A673 (cell line): ENCODE results near the gene OR2K2. TPM values are rescaled to one million over a fixed set of nuclear protein-coding genes. Genes with fewer than 3 reads are reported as not detected.

ENCODE experiments used
- BruUV-seq: library from RNA; stranded (reverse); fragments of 400-500 nt; replicated peaks from 2 replicates; lab custom pipeline; 2021; lab: Mats Ljungman, UMichigan
- CTCF ChIA-PET: fragments of 300-600 bp; sonication (Branson Sonifier 250); formaldehyde crosslinking; loops from one replicate; lab custom pipeline; 2022; ENCODE audit warnings: antibody characterized with exemption; lab: Charles Lee
- POLR2A ChIA-PET: fragments of 300-600 bp; sonication (Branson Sonifier 250); formaldehyde crosslinking; loops from one replicate; lab custom pipeline; 2022; ENCODE audit warnings: antibody characterized with exemption; ENCODE audit not compliant: low non-redundant PET; lab: Charles Lee
- DNase-seq: peaks from one replicate; pipeline ENCODE4 v3.0.0-alpha.2; 2015; ENCODE audit warnings: low spot score
- H3K27ac ChIP-seq: fragments of 200-600 bp; sonication (generic); 2 replicates; pipeline ENCODE4 v1.5.1; 2016; ENCODE audit warnings: mixed run types, low read depth, mild to moderate bottlenecking, mixed read lengths, antibody characterized with exemption, low read length; ENCODE audit not compliant: poor library complexity, severe bottlenecking
- H3K27me3 ChIP-seq: fragments of 200-600 bp; sonication (generic); replicated peaks from 2 replicates; pipeline ENCODE4 v1.6.1; 2017; ENCODE audit warnings: mixed run types, low read depth, mild to moderate bottlenecking, mixed read lengths, antibody characterized with exemption, low read length; ENCODE audit not compliant: insufficient read depth, poor library complexity
- H3K36me3 ChIP-seq: fragments of 200-600 bp; sonication (generic); 2 replicates; pipeline ENCODE4 v1.6.1; 2016; ENCODE audit warnings: mixed run types, mild to moderate bottlenecking, mixed read lengths, antibody characterized with exemption, low read length; ENCODE audit not compliant: insufficient read depth, poor library complexity, severe bottlenecking
- H3K4me1 ChIP-seq: fragments of 200-600 bp; sonication (generic); 2 replicates; pipeline ENCODE4 v1.6.1; 2017; ENCODE audit warnings: mixed run types, mild to moderate bottlenecking, mixed read lengths, antibody characterized with exemption, low read length; ENCODE audit not compliant: insufficient read depth, poor library complexity, severe bottlenecking
- H3K4me3 ChIP-seq: fragments of 200-600 bp; sonication (generic); 2 replicates; pipeline ENCODE4 v1.5.1; 2016; ENCODE audit warnings: low read depth, mixed run types, mild to moderate bottlenecking, mixed read lengths, low read length; ENCODE audit not compliant: poor library complexity, severe bottlenecking
- H3K9me3 ChIP-seq: fragments of 200-600 bp; sonication (generic); 2 replicates; pipeline ENCODE4 v1.6.1; 2016; ENCODE audit warnings: mixed run types, low read depth, mild to moderate bottlenecking, mixed read lengths, antibody characterized with exemption, low read length; ENCODE audit not compliant: poor library complexity, severe bottlenecking
- CTCF ChIP-seq: fragments of 300-800, 200-600 bp; sonication (generic); conservative IDR thresholded peaks from 2 replicates; pipeline ENCODE4 v1.5.1; 2017; ENCODE audit warnings: low read depth, mild to moderate bottlenecking, antibody characterized with exemption, low read length, moderate library complexity, mixed read lengths
- EZH2 ChIP-seq: fragments of 200-600 bp; sonication (generic); IDR thresholded peaks from 2 replicates; pipeline ENCODE4 v1.6.1; 2017; ENCODE audit warnings: borderline replicate concordance, low read depth, mild to moderate bottlenecking, mixed read lengths, antibody characterized with exemption, low read length; ENCODE audit not compliant: poor library complexity, severe bottlenecking
- intact Hi-C: fragments of 100-400 bp; cut with micrococcal nuclease; formaldehyde crosslinking; loops from one replicate; pipeline ENCODE4 v1.10.0; 2022; ENCODE audit not compliant: unreplicated experiment
- total RNA-seq: library from RNA; stranded (reverse); gene quantifications from 2 replicates; pipeline ENCODE4 v1.2.3, GENCODE V29; 2021

OR2K2 gene
- total RNA-seq, 1 experiment from 2014 or later, result not detected

GRCh38 chr9:111360881-111361280 is 30.9 kb upstream of the OR2K2 start:
- no TSS peak for BruUV-seq
- intact Hi-C loops, result no loop called here
- Histone ChIP-seq H3K4me3 (no peak overlapping the region), H3K4me1 (peaks cover 18% of the 10 kb centered on the region), H3K27me3 (no peaks in the 10 kb centered on the region), H3K27ac (no peak overlapping the region), H3K36me3 (peaks cover 40% of the 10 kb centered on the region), H3K9me3 (no peaks in the 10 kb centered on the region)
- DNase-seq, result peak; percentile 28
- ChIA-PET POLR2A (no interaction called here), CTCF (no interaction called here)
- TF ChIP-seq CTCF (0 out of 2 replicates have a peak, but pooled peaks have one; percentile 9), EZH2 (no peak)

- Histone ChIP-seq H3K4me1 (peaks cover 18% of the 10 kb centered on the region), H3K27ac (peak overlapping the region; percentile 6), H3K27me3 (no peaks in the 10 kb centered on the region), H3K4me3 (peak overlapping the region; percentile 21), H3K9me3 (no peaks in the 10 kb centered on the region), H3K36me3 (peaks cover 10% of the 10 kb centered on the region)
- BruUV-seq, result TSS peak; percentile 20
- intact Hi-C loops, result no loop called here
- CTCF ChIA-PET, result no interaction called here
- no peak for TF ChIP-seq CTCF
- no peak for TF ChIP-seq EZH2
- POLR2A ChIA-PET, result interaction anchor here (0.6 kb wide), 1 partner anchor 83 kb away, joined by 6 read pairs; no protein-coding TSS in a partner anchor
- DNase-seq, result peak; percentile 64
Measured at GRCh38 chr9:111356481-111357244, 26.6 kb upstream of the OR2K2 start.

GRCh38 chr9:111352545-111352944 is 22.5 kb upstream of the OR2K2 start:
- CTCF ChIA-PET, result no interaction called here
- intact Hi-C loops, result no loop called here
- POLR2A ChIA-PET, result no interaction called here
- Histone ChIP-seq H3K27ac (no peak overlapping the region), H3K4me1 (no peaks in the 10 kb centered on the region), H3K4me3 (no peak overlapping the region), H3K9me3 (no peaks in the 10 kb centered on the region), H3K36me3 (no peaks in the 10 kb centered on the region), H3K27me3 (no peaks in the 10 kb centered on the region)
- DNase-seq, result no peak
- BruUV-seq, result no TSS peak
- TF ChIP-seq EZH2 (no peak), CTCF (no peak)
